HepG2 (cell line): ENCODE measurements around the gene OPN3. TPM values are rescaled to one million over a fixed set of nuclear protein-coding genes. Genes with fewer than 3 reads are reported as not detected.

ENCODE experiments used
- ATRX ChIP-seq: sonication (generic); formaldehyde crosslinking; IDR thresholded peaks from 2 replicates; pipeline ENCODE4 v1.4.0; 2020; ENCODE audit warnings: missing genetic modification reagents, borderline replicate concordance
- EP300 ChIP-seq, 3 experiments: sonication (generic) in 1 of 3; formaldehyde crosslinking in 1 of 3; IDR thresholded peaks; 2 replicates each; pipeline versions ENCODE4 v1.5.1 to v1.6.1; 2011 to 2020; ENCODE audit warnings: low read depth in 2 of 3, low read length in 2 of 3, borderline replicate concordance in 1 of 3, improper control_type of control experiment in 1 of 3, mild to moderate bottlenecking in 1 of 3, missing genetic modification reagents in 1 of 3, moderate library complexity in 1 of 3
- HNRNPUL1 ChIP-seq: fragments of 200-400 bp; formaldehyde crosslinking; IDR thresholded peaks from 2 replicates; pipeline ENCODE4 v1.6.1; 2017; ENCODE audit warnings: low read depth, mild to moderate bottlenecking, low read length, moderate library complexity
- SMARCC2 ChIP-seq: fragments of 450-650 bp; IDR thresholded peaks from 2 replicates; pipeline ENCODE4 v1.6.1; 2017; ENCODE audit warnings: antibody characterized with exemption, mild to moderate bottlenecking
- TOE1 ChIP-seq: sonication (generic); formaldehyde crosslinking; IDR thresholded peaks from 2 replicates; pipeline ENCODE4 v1.4.0; 2020; ENCODE audit warnings: mild to moderate bottlenecking, missing genetic modification reagents
- ZC3H13 ChIP-seq: sonication (generic); formaldehyde crosslinking; IDR thresholded peaks from 2 replicates; pipeline ENCODE4 v1.8.1; 2023; ENCODE audit warnings: mild to moderate bottlenecking, missing genetic modification reagents, moderate library complexity
- ZFP37 ChIP-seq: sonication (generic); formaldehyde crosslinking; IDR thresholded peaks from 2 replicates; pipeline ENCODE4 v1.4.0; 2020; ENCODE audit warnings: missing genetic modification reagents, borderline replicate concordance
- ZNF101 ChIP-seq: sonication (generic); formaldehyde crosslinking; IDR thresholded peaks from 2 replicates; pipeline ENCODE4 v1.4.0; 2020; ENCODE audit warnings: mild to moderate bottlenecking, low read depth, missing genetic modification reagents, borderline replicate concordance
- ZNF607 ChIP-seq: sonication (generic); formaldehyde crosslinking; IDR thresholded peaks from 2 replicates; pipeline ENCODE4 v1.5.1; 2020; ENCODE audit warnings: missing genetic modification reagents, mild to moderate bottlenecking, borderline replicate concordance
- ZSCAN12 ChIP-seq: sonication (generic); formaldehyde crosslinking; IDR thresholded peaks from 2 replicates; pipeline ENCODE4 v1.9.0; 2021; ENCODE audit warnings: mild to moderate bottlenecking, missing genetic modification reagents
- polyA plus RNA-seq, 8 experiments: library from polyadenylated mRNA; depleted of rRNA in 3 of 8; stranded (reverse) in 7 of 8; unstranded in 1 of 8; fragments of >200 nt; fragmentation: Illumina TruSeq in 4 of 8; extraction: Trizol in 4 of 8; gene quantifications; 2 replicates each; pipeline versions ENCODE4 v1.2.1 to v1.2.3, GENCODE V29; 2011 to 2016; ENCODE audit warnings: low read depth in 4 of 8, missing spikeins in 1 of 8, mixed read lengths in 1 of 8; ENCODE audit not compliant: insufficient read depth in 1 of 8
- total RNA-seq, 5 experiments: library from RNA; depleted of rRNA; stranded (reverse); fragments of >200 nt; fragmentation: Illumina TruSeq; extraction: Trizol; gene quantifications; 2 replicates each; pipeline ENCODE4 v1.2.3, GENCODE V29; 2016; ENCODE audit warnings: low read depth in 1 of 5
- TF ChIP-seq, protein P1 (sequence below): sonication (generic); formaldehyde crosslinking; IDR thresholded peaks from 2 replicates; pipeline ENCODE4 v1.8.0; 2022; ENCODE audit warnings: missing genetic modification reagents, mild to moderate bottlenecking, borderline replicate concordance
- TF ChIP-seq, protein P2 (sequence below): sonication (generic); formaldehyde crosslinking; conservative IDR thresholded peaks from 2 replicates; pipeline ENCODE4 v1.4.0; 2020; ENCODE audit warnings: mild to moderate bottlenecking, missing genetic modification reagents, moderate library complexity
- TF ChIP-seq, protein P3 (sequence below): sonication (generic); formaldehyde crosslinking; IDR thresholded peaks from 2 replicates; pipeline ENCODE4 v1.5.1; 2020; ENCODE audit warnings: missing genetic modification reagents, mild to moderate bottlenecking, borderline replicate concordance
- TF ChIP-seq, protein P4 (sequence below): sonication (generic); formaldehyde crosslinking; IDR thresholded peaks from 2 replicates; pipeline ENCODE4 v1.5.1; 2020; ENCODE audit warnings: missing genetic modification reagents, mild to moderate bottlenecking, borderline replicate concordance
- TF ChIP-seq, protein P5 (sequence below): sonication (generic); formaldehyde crosslinking; conservative IDR thresholded peaks from 2 replicates; pipeline ENCODE4 v1.4.0; 2020; ENCODE audit warnings: missing genetic modification reagents
- TF ChIP-seq, protein P6 (sequence below): sonication (generic); formaldehyde crosslinking; IDR thresholded peaks from 2 replicates; pipeline ENCODE4 v1.4.0; 2020; ENCODE audit warnings: missing genetic modification reagents

The OPN3 gene
- total and polyA plus RNA-seq, 2 of the 13 experiments (the other 11 are each of a cell fraction or from before 2014, with no cell fraction given) = 17.4 to 23.0 TPM

DNA sequence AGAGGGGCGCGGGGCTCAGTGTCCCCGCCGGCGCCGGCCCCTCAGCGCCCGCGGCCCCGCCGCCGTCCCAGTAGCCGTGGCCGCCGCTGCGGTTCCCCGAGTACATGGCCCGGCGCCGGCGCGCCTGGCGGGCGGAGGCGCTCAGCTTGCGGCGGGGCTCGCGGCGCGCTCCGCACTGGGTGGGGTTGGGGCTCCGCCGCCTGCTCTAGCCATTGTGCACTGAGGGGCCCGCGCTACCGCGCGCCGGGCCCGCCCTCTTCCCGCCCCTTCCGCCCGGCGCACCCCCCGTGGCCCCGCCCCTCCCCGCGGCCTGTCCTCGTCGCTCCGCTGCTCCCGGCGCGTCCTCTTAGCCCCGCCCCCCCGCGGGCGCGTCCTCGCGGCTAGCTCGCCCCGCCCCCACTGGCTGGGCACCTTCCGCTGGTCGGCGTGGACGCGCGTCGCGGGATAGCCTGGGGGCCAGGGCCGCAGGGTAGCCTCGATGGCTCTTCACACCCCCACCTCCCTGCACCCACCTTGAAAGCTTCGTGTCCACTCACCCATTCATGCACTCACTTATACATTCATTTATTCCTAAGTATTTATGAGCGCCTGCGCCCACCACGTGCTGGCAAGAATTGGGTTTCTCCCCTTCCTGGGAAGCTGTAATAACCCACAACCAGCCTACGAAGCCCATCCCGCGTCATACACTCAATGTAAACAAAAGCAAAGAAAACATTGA lies at the start of gene OPN3, which contains the start of gene CHML (continued):
- TF ChIP-seq, protein P1, sequence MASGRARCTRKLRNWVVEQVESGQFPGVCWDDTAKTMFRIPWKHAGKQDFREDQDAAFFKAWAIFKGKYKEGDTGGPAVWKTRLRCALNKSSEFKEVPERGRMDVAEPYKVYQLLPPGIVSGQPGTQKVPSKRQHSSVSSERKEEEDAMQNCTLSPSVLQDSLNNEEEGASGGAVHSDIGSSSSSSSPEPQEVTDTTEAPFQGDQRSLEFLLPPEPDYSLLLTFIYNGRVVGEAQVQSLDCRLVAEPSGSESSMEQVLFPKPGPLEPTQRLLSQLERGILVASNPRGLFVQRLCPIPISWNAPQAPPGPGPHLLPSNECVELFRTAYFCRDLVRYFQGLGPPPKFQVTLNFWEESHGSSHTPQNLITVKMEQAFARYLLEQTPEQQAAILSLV (CRISPR knock-in tag) = no peak
- no peak for TF ChIP-seq ZNF101 (CRISPR knock-in tag)
- TF ChIP-seq ATRX (CRISPR knock-in tag) = no peak
- no peak for TF ChIP-seq HNRNPUL1
- TF ChIP-seq TOE1 (CRISPR knock-in tag) = no peak
- TF ChIP-seq, protein P2, sequence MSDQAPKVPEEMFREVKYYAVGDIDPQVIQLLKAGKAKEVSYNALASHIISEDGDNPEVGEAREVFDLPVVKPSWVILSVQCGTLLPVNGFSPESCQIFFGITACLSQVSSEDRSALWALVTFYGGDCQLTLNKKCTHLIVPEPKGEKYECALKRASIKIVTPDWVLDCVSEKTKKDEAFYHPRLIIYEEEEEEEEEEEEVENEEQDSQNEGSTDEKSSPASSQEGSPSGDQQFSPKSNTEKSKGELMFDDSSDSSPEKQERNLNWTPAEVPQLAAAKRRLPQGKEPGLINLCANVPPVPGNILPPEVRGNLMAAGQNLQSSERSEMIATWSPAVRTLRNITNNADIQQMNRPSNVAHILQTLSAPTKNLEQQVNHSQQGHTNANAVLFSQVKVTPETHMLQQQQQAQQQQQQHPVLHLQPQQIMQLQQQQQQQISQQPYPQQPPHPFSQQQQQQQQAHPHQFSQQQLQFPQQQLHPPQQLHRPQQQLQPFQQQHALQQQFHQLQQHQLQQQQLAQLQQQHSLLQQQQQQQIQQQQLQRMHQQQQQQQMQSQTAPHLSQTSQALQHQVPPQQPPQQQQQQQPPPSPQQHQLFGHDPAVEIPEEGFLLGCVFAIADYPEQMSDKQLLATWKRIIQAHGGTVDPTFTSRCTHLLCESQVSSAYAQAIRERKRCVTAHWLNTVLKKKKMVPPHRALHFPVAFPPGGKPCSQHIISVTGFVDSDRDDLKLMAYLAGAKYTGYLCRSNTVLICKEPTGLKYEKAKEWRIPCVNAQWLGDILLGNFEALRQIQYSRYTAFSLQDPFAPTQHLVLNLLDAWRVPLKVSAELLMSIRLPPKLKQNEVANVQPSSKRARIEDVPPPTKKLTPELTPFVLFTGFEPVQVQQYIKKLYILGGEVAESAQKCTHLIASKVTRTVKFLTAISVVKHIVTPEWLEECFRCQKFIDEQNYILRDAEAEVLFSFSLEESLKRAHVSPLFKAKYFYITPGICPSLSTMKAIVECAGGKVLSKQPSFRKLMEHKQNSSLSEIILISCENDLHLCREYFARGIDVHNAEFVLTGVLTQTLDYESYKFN = 0 out of 2 replicates have a peak, but pooled peaks have one; percentile 18
- TF ChIP-seq ZFP37 (CRISPR knock-in tag) = no peak
- peak in 1 of 2 experiments; percentile 18; a peak in 1 of 4 replicates for TF ChIP-seq EP300 (IDR thresholded peaks at IDR 0.05; ENCODE audit: low read depth in 2 of 2, low read length in 2 of 2)
- TF ChIP-seq EP300 (CRISPR knock-in tag; IDR thresholded peaks at IDR 0.05; ENCODE audit: borderline replicate concordance) = no peak
- no peak for TF ChIP-seq SMARCC2
- peak; percentile 52; the same call in 1 of the 2 replicates for TF ChIP-seq ZNF607 (CRISPR knock-in tag)
- no peak for TF ChIP-seq ZSCAN12 (CRISPR knock-in tag)
- TF ChIP-seq ZC3H13 (CRISPR knock-in tag) = no peak
- TF ChIP-seq, protein P3, sequence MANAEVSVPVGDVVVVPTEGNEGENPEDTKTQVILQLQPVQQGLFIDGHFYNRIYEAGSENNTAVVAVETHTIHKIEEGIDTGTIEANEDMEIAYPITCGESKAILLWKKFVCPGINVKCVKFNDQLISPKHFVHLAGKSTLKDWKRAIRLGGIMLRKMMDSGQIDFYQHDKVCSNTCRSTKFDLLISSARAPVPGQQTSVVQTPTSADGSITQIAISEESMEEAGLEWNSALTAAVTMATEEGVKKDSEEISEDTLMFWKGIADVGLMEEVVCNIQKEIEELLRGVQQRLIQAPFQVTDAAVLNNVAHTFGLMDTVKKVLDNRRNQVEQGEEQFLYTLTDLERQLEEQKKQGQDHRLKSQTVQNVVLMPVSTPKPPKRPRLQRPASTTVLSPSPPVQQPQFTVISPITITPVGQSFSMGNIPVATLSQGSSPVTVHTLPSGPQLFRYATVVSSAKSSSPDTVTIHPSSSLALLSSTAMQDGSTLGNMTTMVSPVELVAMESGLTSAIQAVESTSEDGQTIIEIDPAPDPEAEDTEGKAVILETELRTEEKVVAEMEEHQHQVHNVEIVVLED (CRISPR knock-in tag) = no peak
- TF ChIP-seq, protein P4, sequence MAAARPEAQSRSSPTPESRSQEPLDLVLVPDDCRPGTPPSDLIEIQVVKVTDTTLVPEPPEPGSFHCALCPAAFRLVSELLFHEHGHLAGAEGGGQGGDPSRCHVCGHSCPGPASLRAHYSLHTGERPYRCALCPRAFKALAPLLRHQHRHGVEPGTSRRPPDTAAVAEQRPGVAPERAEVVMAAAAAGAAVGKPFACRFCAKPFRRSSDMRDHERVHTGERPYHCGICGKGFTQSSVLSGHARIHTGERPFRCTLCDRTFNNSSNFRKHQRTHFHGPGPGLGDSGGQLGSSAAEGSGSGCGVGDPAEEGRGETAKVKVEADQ (CRISPR knock-in tag) = no peak
- TF ChIP-seq, protein P5, sequence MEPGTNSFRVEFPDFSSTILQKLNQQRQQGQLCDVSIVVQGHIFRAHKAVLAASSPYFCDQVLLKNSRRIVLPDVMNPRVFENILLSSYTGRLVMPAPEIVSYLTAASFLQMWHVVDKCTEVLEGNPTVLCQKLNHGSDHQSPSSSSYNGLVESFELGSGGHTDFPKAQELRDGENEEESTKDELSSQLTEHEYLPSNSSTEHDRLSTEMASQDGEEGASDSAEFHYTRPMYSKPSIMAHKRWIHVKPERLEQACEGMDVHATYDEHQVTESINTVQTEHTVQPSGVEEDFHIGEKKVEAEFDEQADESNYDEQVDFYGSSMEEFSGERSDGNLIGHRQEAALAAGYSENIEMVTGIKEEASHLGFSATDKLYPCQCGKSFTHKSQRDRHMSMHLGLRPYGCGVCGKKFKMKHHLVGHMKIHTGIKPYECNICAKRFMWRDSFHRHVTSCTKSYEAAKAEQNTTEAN = no peak; the same call in 1 of the 2 replicates
- TF ChIP-seq, protein P6, sequence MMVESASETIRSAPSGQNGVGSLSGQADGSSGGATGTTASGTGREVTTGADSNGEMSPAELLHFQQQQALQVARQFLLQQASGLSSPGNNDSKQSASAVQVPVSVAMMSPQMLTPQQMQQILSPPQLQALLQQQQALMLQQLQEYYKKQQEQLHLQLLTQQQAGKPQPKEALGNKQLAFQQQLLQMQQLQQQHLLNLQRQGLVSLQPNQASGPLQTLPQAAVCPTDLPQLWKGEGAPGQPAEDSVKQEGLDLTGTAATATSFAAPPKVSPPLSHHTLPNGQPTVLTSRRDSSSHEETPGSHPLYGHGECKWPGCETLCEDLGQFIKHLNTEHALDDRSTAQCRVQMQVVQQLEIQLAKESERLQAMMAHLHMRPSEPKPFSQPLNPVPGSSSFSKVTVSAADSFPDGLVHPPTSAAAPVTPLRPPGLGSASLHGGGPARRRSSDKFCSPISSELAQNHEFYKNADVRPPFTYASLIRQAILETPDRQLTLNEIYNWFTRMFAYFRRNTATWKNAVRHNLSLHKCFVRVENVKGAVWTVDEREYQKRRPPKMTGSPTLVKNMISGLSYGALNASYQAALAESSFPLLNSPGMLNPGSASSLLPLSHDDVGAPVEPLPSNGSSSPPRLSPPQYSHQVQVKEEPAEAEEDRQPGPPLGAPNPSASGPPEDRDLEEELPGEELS (CRISPR knock-in tag) = no peak
